LHCN-M2 (cell line): Measurements from ENCODE around the gene AKAIN1. TPM values are rescaled to one million over a fixed set of nuclear protein-coding genes. Genes with fewer than 3 reads are reported as not detected.
A peak's percentile ranks its signal among the peaks of the same experiment; 100 is the strongest.

ENCODE experiments used
- DNase-seq: peaks from one replicate; pipeline ENCODE4 v3.0.0-alpha.2; 2012; ENCODE audit warnings: low read depth
- polyA plus RNA-seq: library from polyadenylated mRNA; unstranded; fragments of >200 nt; gene quantifications from one replicate; pipeline ENCODE4 v1.2.1, GENCODE V29; 2012; ENCODE audit warnings: missing spikeins
- total RNA-seq: library from RNA; depleted of rRNA; stranded (reverse); fragments of >200 nt; gene quantifications from 2 replicates; pipeline ENCODE4 v1.2.3, GENCODE V29; 2014; rRNA removed

Gene AKAIN1, protein sequence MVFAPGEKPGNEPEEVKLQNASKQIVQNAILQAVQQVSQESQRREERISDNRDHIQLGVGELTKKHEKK
- total RNA-seq = not detected in 2 replicates
- polyA plus RNA-seq = not detected

DNA sequence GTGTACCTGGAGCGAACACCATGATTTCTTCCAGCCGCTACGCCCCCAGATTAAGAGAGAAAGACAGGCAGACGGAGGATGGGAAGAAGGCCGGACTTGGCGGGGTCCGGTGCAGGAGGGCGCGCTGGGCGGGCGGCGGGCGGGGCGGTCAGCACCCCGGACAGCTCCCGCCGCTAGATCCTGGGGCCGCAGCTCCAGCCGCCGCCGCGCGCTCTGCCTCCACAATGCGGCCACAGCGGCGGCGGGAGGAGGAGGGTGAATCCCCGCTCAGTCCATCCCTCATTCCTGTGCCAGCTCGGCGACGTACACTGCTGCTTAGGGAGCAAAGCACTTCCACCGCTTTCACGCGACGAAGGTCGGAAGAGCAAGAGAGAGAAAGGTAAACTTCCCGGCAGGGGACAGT lies at the start of gene AKAIN1:
TSS of gene AKAIN1 (minus strand) at position 226 of the 403 bp plus-strand sequence. CDS start at position 22, 204 bp downstream.
- DNase-seq = no peak

DNA sequence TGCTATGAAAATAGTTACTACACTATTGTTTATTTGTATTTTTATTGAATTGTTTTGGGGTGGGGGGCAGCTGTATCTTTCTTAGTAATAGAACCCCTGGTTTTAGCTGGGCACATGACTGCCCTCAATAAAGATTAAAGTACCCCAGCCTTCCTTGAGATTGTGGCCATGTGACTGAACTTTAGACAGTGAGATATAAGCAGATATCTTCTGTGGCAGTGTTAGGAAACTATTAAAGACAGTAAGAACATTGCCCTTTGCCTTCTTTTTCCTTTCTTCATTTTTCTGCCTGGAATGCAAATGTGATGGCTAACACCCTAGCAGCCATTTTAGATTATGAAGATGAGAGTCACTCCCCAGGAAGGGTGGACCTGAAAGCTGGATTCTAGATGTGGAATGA lies 47.9 kb upstream of the AKAIN1 start:
- DNase-seq = no peak

DNA sequence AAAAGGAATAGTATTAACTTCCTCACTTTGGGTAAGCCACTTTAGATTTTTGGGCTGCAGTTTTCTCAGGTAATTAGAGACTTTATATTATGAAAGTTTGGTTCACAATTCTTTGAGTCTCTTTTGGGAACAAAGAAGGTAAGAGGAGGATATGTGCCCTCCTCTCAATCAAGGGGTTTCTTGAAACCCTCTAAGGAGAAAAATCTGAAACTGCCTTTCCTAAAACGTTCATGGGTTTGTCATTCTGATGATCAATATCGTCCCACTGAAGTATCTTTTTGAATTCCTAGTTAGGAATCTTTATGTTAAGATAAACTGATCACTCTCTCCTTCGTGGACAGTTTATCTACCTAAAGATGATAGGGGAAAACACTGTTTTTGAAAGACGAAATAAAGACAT lies 42.4 kb upstream of the AKAIN1 start:
- no peak for DNase-seq

DNA sequence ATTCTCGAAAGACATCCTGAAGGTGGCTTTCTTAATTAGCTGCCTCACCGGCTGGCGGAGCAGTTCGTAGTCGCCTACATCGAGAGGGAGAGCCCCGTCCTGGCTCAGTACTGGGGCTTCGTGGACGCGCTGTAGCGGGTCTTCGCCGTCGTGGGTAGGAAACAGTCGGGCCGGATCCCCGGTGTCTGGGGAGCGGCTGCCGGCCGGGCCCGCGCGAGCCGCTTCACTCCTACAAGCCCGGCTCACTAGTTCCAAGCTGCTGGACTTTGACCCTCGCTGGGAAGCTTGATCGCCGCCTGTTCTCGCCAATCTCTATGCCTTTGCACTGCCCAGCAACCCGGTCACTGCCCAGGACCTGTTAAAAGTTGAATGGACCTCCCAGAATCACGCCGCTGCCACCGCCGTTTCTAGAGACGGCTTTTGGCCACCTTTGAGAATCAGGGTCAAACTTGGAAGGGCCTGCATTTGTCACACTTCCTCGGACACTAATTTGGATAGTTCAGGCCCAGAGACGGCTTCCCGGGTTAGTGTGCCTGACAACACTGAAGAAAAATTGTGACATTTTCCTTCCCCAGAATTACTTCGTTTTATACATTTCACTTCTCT lies 41.4 kb upstream of the AKAIN1 start:
- DNase-seq = peak; percentile 32

DNA sequence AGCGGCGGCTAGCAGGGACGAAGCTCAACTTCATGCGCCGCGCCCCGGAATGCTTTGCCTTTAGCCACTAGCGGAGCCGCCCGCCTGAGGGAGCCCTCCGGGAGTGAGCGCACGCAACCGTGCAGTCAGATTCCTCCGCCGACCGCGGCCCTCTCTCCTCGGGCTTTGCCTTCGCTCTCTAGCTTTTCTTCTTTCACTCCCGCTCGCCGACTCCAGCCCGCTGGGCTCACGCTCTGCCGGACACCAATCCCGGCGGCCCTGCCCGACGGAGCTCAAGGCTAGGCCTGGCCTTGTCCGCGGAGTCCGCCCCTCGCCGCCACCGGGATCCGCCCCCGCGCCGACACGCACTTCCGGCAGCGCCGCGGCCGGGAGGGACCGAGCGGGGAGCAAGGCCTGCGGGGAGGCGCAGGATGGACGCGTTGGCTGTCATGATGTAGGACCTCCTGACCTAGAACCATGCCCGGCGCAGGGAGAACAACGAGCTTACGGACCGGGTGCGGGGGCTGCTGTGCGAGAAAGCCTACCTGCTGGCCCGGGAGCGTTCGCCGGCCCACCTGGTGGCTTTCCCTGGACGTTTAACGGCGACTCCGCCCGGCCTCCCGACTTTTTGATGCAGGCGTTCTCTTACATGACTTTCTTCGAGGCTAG lies 40.8 kb upstream of the AKAIN1 start:
- DNase-seq = peak; percentile 86

DNA sequence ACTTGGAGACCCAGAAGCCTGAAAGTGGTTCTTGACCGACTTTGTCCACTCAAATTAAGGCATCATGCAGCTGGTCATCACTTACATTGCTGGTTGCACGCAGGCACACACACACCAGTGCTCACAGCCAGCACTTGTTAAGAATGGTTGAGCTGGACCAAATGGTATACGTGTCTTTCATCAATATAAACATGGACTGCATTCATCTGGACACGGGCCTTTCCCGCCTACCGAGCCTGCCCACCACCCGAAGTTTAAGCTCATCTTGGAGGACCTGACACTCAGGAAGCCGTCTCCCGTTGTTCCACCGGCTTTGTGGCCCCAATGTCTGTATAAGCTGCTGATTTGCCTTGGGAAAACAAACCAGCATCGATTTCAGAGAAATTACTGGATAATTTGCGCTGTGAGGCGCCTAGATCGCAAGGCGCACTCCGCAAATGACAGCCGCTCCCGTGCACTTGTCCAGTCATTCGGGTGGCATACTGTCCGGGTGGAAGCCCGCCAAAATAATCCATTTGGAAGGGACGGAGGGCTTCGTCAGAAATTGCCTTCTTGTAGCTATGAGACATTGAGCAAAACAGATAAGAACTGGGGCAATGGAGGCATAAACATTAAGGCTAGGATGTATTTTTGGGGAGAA lies 40.1 kb upstream of the AKAIN1 start:
- DNase-seq = peak; percentile 13

DNA sequence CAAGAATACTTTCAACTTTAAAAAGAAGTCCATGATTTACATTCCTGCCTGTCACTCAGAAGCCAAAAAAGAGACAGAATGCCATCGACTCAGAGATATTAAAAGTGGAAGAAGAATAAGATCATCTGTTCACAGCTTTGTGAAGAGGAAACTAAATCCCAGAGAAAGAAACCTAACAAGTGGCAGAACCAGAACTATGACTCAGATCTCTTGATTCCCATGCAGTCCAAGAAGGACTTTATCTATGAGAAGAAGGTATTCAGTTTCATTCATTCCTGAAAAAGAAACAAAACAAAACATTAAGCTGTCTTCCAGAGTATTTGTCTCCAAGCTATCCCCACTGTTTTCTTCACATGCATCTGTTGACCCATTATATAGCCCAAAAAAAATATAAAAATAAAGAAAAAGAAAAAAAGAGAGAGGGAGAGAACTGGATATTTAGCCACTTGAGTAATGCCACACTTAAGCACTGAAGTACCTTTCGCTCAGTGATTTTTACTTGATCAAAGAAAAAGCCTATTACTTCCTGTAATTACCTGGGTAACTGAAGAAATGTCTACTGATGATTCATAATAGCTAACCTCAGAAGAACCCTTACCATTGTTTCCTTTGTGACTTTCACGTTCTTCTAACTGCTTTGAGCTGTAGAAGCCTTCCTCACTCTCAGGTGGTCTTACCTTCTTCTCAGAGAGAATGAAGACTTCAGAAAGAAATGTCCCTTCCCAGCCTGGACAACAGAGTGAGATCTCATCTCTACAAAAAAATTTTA lies 17.7 kb upstream of the AKAIN1 start:
- DNase-seq = no peak

DNA sequence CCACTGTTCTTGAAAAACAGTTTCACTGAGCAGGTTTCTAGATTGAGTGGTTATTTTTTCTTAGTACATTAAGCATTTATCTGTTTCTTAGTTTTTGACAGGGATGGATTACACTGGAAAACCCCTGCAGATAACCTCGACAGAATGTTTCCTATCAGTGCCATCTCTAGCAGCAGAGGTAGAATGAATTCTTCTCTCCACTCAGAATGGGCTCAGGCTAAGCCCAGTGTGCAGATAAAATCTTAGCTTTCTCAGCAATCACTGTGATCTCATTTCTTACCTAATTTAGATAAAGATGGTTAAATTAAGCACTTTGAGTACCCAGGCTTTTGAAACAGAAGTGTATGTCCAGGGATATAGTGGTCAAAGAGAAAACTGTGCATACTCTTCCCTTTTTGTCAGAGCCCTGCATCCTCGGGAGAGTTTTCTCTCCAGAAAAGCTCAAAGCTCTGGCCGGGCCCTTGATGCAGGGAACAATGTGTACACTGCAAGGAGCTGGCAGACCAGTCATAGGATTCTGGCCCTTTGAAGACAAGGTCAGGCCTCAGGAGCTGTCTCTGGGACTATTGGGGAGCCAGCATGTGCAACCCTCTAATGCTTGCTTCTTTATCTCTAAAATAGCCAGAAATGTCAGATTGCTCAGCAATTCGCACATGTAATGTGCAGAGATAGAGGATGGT lies 10.6 kb upstream of the AKAIN1 start:
- DNase-seq = no peak

DNA sequence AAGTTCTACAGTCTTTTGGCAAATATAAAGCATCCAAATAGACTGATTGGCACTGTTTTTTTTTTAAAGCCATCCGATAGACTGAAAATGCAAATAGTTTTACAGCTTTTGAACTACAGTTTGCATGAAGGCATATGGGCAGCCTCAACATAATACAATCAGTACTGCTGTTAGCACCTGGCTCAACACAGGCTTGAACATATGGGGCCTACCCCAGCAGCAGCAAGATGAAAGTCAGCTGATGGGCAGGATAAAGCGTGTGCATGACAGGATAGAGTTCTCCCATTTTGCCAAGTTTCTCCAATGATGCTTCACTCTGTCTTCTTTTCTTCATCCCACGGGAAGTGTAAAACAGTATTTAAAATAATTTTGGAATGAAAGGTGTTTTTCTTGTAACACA lies 1.3 kb upstream of the AKAIN1 start:
- no peak for DNase-seq

DNA sequence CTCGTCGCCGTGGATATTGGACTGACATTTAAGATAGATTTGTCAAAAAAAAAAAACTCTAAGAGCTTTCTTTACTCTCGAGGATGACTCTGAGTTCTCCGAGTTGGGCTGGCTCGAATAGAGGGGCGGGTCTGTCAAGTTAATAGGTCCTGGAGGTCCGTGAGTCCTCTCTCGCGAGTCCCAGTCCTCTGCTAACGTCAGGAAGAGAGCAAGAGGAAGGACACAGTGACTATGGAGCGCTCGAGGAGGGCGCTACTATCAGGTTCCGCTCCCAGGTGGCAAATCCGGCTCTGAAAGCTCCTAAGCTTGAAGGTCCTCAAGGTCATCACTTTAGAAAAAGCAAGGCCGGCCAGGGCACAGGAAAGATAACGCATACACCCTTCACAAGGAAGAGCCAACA lies 404 bp upstream of the AKAIN1 start:
- DNase-seq = no peak

DNA sequence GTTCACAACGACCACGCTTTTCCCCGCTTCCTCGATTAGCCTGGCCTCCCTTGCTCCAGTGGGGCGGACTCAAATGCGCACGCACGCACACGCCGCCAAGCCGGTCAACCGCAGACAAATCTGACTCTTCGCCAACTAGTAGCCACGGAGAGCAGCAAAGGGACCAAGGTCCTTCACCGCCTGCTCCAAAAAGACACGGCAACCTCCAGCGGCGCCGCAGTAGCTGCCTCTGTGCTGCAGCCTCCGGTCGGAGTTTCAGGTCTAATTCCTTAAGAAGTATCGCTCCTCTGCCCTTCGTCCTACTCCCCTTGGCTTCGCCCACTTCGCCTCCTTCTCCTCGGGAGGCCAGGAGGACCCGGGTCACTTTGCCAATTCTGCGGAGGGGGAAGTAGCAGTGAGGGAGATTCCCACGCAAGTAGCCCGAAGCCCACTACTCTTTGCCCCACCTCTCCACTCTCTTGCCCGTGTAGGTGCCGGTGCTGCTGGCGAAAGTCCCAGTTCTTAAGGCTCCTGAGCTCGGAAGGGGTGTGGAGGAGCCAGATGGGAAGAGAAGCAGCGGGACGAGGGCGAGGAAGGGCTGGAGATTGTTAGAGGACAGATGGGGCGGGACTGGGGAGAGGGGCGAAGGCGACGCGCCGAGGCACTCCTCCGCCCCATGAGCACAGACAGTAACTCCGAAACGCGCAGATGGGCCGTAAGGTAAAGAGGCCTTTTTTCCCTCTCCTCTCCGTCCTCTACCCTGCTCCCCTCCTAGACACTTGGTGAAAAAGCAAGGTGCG lies 615 bp downstream of the AKAIN1 start:
- DNase-seq = no peak

DNA sequence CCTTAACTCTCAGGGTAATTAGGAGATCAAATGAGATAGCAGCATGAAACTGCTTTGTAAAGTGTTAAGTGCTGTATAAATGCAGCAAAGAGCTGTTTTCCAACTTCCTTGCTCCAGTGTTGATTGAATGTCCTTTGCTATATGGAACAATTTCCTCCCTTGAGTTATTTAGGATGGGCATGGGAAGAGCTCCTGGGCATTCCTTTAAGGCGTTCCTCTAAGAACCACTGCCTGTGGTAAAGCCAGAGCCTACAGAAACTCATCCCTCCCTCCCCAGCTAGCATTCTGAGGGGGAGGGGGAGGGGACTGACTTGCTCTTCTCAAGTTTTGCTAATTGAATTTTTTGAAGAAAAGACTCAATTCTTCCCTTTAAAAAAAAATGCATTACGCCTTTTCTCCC lies 1.4 kb downstream of the AKAIN1 start:
- no peak for DNase-seq

DNA sequence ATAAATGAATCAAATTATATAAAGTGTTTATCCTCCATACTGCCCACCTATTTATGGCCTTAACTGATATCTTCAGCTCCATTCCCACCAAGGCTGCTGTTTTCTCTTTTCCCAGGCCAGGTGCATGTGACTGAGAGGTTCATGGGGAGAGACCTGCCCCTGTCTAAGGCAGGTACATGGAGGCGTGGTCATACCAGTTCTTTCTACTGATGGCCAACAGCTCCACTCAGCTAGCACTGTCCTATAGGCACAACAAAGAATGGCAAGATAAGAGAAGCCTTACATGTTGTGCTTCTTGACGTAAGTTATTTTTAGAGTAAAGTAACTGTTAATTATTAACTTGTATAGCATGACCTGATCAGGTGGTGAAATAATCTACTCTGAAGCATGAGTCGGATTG lies 16.8 kb downstream of the AKAIN1 start:
- no peak for DNase-seq

DNA sequence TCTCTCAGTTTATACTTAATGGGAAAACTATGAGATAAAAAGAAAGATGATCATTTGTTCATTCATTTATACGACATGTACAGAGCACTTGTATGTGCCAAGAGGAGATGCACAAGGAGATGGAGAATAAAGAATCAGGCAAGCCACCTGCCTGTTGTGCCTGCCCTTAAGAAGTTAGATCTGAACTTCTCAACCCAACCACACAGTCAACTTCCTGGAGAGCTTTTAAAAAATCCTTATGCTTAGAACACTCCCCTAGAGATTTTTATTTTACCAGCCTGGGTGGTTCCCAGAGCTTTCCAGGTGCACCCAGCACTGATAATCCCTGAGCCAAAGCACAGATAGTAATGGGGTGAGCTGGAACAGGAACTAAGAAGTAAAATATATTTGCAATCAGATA lies 18.5 kb downstream of the AKAIN1 start:
- DNase-seq = no peak

DNA sequence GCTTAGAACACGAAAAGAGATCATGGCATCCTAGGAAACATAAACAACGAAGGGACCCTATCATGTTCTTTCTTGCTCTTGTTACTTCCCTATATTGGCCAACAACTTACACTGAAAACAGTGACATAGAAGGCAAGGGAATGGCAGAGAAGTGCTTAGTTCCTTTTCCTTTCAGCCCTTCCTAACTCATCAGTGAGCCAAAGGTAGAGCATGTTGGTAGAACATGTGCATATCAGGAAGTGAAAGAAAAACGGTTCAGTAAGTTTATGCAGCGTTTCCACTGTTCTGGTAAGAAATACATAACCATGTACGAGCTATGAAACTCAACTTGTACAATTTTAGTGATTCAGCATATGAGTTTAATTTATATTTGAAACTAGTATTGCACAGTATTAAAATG lies 21.7 kb downstream of the AKAIN1 start:
- DNase-seq = no peak

DNA sequence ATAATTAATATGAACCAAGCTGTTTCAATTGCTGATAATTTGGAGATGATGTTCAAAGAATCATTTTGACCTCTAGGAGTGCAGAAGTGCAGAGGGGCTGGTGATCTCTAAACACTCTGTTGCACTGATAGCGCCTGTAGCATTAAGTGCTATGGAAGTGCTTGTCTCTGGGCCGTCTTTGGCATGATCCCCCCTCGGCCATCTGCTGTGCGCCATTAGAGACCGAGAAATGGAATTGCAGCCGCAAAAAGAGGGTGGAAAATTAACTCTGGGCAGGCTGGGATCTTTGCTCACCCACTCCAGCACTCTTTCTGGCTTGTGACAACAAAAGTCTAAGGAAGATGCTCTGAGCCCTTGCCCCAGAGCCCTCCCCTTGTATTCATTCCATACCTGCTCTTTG lies 23.4 kb downstream of the AKAIN1 start:
- no peak for DNase-seq

DNA sequence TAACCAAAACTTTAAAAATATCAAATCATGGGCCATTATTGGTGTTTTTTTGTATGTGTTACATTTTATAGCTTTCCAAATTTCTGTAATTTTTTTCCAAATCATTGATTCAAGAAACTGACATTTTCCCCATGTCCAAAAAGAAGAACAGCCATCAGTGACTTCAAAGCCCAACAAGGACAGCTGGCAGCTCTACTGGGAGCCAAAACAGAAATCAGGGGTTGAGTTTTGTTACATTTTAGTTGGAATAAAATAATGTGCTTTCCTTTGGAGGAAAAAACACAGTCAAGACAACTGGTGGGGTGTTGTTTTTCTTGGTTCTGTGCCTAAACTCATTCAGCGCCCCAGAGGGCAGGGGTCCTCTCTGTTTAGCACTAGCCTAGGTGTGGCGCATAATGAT lies 23.8 kb downstream of the AKAIN1 start:
- no peak for DNase-seq

DNA sequence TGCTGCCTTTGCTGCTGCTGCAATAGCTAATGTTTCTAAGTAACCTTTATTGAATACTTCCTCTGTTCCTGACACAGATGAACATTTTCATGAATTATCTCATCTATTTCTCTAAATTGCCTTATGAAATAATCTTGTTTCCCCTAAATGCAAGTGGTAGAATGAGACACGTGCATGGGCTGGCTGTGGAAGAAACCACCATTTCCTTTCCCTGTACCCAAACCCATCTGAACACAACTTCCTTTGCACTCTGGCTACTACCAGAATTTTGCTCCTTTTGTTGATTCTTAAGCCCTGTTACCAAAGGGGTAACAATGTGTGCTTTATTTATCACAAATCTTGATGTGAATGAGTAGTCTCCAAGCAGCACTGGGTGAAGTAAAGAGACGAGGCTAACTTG lies 29.2 kb downstream of the AKAIN1 start:
- no peak for DNase-seq

DNA sequence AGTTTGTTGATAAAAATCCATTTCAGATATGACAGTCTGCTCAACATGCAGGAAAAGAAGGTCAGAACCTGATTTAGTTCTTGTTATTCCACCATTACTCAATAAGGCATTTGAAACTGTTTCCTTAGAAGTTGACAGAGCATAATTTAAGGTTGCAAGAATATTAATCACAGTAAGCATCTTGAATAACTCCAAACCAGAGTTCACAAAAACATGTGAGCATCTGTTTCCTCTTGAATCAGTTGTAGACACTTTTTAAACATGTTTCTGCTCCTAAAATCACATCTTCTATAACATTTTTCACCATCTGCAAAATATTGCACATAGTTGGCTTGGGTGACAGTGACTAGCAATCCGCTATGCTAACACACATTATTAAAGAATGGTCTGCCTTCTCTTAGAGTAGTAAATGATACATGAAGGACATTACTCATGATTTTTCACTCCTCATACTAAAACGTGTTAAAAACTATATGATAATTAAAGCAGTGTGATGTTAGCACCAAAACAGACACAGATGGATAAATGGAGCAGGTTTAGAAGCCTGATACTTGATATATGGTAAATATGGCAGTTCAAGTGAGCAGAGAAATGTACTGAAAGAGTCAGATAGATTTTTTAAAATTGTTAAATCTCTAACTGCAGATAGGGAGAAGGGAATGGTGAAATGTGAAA lies 30.3 kb downstream of the AKAIN1 start:
- DNase-seq = no peak

DNA sequence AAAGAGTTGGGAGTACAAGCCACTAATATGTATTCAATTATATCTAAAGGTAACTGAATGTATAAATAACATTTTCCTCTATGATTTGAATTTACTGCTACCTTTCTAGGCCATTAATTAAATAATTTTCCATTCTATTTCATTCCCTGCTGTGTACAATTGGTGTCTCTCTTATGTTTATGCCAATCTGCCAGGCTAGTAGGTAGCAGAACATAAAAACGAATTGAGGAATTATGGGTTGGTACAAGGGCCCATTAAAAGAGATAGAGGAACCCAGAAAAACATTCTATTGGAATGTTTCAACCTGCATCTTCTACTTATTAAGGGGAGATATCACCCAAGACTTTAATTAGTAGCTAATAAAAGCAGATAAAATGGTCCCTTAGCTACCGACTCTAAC lies 32.2 kb downstream of the AKAIN1 start:
- DNase-seq = no peak
